Liver (tissue), 10 donors: ENCODE measurements around the gene CRTAP. TPM values are rescaled to one million over a fixed set of nuclear protein-coding genes. Genes with fewer than 3 reads are reported as not detected.

Source experiments
- DNase-seq: peaks from one replicate; pipeline ENCODE4 v3.0.0-alpha.2; 2017; ENCODE audit warnings: low spot score
- H3K27ac ChIP-seq, 2 donors: one replicate each; pipeline ENCODE4 v1.7.0; 2013; ENCODE audit warnings: inconsistent platforms in 2 of 2, low read length in 2 of 2, control low read depth in 1 of 2, low read depth in 1 of 2, mild to moderate bottlenecking in 1 of 2
- H3K27me3 ChIP-seq, 4 donors: one replicate each; pipeline versions ENCODE4 v1.6.1 to v1.7.0; 2013; ENCODE audit warnings: low read length in 3 of 4, inconsistent platforms in 1 of 4, mild to moderate bottlenecking in 1 of 4, moderate library complexity in 1 of 4; ENCODE audit not compliant: control insufficient read depth in 4 of 4, insufficient read depth in 4 of 4
- H3K36me3 ChIP-seq, 4 donors: one replicate each; pipeline versions ENCODE4 v1.6.1 to v1.7.0; 2013; ENCODE audit warnings: low read length in 3 of 4, mild to moderate bottlenecking in 3 of 4, low read depth in 1 of 4, moderate library complexity in 1 of 4; ENCODE audit not compliant: control insufficient read depth in 4 of 4, insufficient read depth in 3 of 4
- H3K4me1 ChIP-seq, 4 donors: one replicate each; pipeline versions ENCODE4 v1.6.1 to v1.7.0; 2013; ENCODE audit warnings: low read length in 3 of 4, mild to moderate bottlenecking in 3 of 4, moderate library complexity in 1 of 4; ENCODE audit not compliant: control insufficient read depth in 4 of 4, insufficient read depth in 4 of 4
- H3K4me3 ChIP-seq, 3 donors: one replicate each; pipeline versions ENCODE4 v1.6.1 to v1.7.0; 2013; ENCODE audit warnings: low read length in 3 of 3, control low read depth in 1 of 3, low read depth in 1 of 3, mild to moderate bottlenecking in 1 of 3
- H3K9ac ChIP-seq, 2 donors: one replicate each; pipeline ENCODE4 v1.7.0; 2013; ENCODE audit warnings: low read length in 2 of 2, mild to moderate bottlenecking in 2 of 2, moderate library complexity in 2 of 2, control low read depth in 1 of 2, low read depth in 1 of 2
- H3K9me3 ChIP-seq, 4 donors: one replicate each; pipeline versions ENCODE4 v1.6.1 to v1.7.0; 2013; ENCODE audit warnings: low read length in 3 of 4; ENCODE audit not compliant: control insufficient read depth in 4 of 4
- EGR1 ChIP-seq, 2 donors: IDR thresholded peaks; 2 replicates each; pipeline ENCODE4 v1.6.1; 2016 to 2018; ENCODE audit warnings: antibody characterized with exemption in 2 of 2, low read depth in 2 of 2
- FOXA1 ChIP-seq: IDR thresholded peaks from 2 replicates; pipeline ENCODE4 v1.6.1; 2016; ENCODE audit warnings: antibody characterized with exemption
- FOXA2 ChIP-seq: IDR thresholded peaks from 2 replicates; pipeline ENCODE4 v1.6.1; 2016; ENCODE audit warnings: antibody characterized with exemption
- HNF4A ChIP-seq, 2 donors: conservative IDR thresholded peaks; 2 replicates each; pipeline ENCODE4 v1.6.1; 2016; ENCODE audit warnings: antibody characterized with exemption in 2 of 2, mild to moderate bottlenecking in 2 of 2
- RAD21 ChIP-seq, 2 donors: IDR thresholded peaks; 2 replicates each; pipeline ENCODE4 v1.6.1; 2016; ENCODE audit warnings: antibody characterized with exemption in 2 of 2, mild to moderate bottlenecking in 2 of 2
- TAF1 ChIP-seq: conservative IDR thresholded peaks from 2 replicates; pipeline ENCODE4 v1.6.1; 2016; ENCODE audit warnings: antibody characterized with exemption, mild to moderate bottlenecking
- YY1 ChIP-seq: IDR thresholded peaks from 2 replicates; pipeline ENCODE4 v1.6.1; 2016; ENCODE audit warnings: antibody characterized with exemption, mild to moderate bottlenecking
- WGBS: extraction: QIAGEN DNeasy Blood & Tissue Kit; methylation state at CpG from one replicate; pipeline ENCODE4 v1.1.7; 2013; 5-methylcytosine and 5-hydroxymethylcytosine counted together
- polyA plus RNA-seq, 2 donors: library from polyadenylated mRNA; stranded (reverse) in 1 of 2; unstranded in 1 of 2; fragments of 200-250 nt in 1 of 2; fragments of >200 nt in 1 of 2; fragmentation: Nextera tagmentation in 1 of 2; extraction: Ambion mirVana in 1 of 2; gene quantifications; one replicate each; pipeline versions ENCODE4 v1.2.1 to v1.2.3, GENCODE V29; 2013 to 2015
- small RNA-seq: library from RNA; depleted of rRNA; stranded (forward); fragments of <200 nt; gene quantifications from one replicate; pipeline ENCODE3, GENCODE V24; 2014
- total RNA-seq, 2 donors: library from RNA; depleted of rRNA; stranded (reverse); fragments of >200 nt; gene quantifications; one replicate each; pipeline ENCODE4 v1.2.3, GENCODE V29; 2014
- TF ChIP-seq, protein P1 (sequence below): IDR thresholded peaks from 2 replicates; pipeline ENCODE4 v1.6.1; 2016; ENCODE audit warnings: antibody characterized with exemption
- TF ChIP-seq, protein P2 (sequence below): IDR thresholded peaks from 2 replicates; pipeline ENCODE4 v1.6.1; 2016; ENCODE audit warnings: antibody characterized with exemption
- TF ChIP-seq, protein P3 (sequence below): IDR thresholded peaks from 2 replicates; pipeline ENCODE4 v1.6.1; 2016; ENCODE audit warnings: antibody characterized with exemption
- donor health status: healthy.
- donor health status: healthy.
- donor health status: healthy.
- donor health status: healthy.
- donor health status: healthy.

Gene CRTAP
- total and polyA plus RNA-seq, 4 donors: 26.5 to 47.6 (median 38.5) TPM

GRCh38 chr3:33194303-33194702 is 80.5 kb downstream of the CRTAP start:
- no peak overlapping the region for H3K4me3 ChIP-seq
- H3K9ac ChIP-seq: no peak overlapping the region
- H3K4me1 ChIP-seq: no peaks in the 10 kb centered on the region
- no peaks in the 10 kb centered on the region for H3K27me3 ChIP-seq
- H3K27ac ChIP-seq: no peak overlapping the region
- no peaks in the 10 kb centered on the region for H3K9me3 ChIP-seq
- no peaks in the 10 kb centered on the region for H3K36me3 ChIP-seq
- TF ChIP-seq FOXA2 (no peak), EGR1 (IDR thresholded peaks at IDR 0.05; ENCODE audit: low read depth in 2 of 2) (no peak), TAF1 (no peak), YY1 (no peak), HNF4A (conservative IDR thresholded peaks at IDR 0.05) (no peak), RAD21 (IDR thresholded peaks at IDR 0.05) (no peak), FOXA1 (no peak)
- TF ChIP-seq, protein P1, sequence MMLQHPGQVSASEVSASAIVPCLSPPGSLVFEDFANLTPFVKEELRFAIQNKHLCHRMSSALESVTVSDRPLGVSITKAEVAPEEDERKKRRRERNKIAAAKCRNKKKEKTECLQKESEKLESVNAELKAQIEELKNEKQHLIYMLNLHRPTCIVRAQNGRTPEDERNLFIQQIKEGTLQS: no peak
- TF ChIP-seq, protein P2, sequence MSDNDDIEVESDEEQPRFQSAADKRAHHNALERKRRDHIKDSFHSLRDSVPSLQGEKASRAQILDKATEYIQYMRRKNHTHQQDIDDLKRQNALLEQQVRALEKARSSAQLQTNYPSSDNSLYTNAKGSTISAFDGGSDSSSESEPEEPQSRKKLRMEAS: no peak
- TF ChIP-seq, protein P3, sequence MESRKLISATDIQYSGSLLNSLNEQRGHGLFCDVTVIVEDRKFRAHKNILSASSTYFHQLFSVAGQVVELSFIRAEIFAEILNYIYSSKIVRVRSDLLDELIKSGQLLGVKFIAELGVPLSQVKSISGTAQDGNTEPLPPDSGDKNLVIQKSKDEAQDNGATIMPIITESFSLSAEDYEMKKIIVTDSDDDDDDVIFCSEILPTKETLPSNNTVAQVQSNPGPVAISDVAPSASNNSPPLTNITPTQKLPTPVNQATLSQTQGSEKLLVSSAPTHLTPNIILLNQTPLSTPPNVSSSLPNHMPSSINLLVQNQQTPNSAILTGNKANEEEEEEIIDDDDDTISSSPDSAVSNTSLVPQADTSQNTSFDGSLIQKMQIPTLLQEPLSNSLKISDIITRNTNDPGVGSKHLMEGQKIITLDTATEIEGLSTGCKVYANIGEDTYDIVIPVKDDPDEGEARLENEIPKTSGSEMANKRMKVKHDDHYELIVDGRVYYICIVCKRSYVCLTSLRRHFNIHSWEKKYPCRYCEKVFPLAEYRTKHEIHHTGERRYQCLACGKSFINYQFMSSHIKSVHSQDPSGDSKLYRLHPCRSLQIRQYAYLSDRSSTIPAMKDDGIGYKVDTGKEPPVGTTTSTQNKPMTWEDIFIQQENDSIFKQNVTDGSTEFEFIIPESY: no peak
- WGBS: 73% methylated on average over 1 of the region's 1 CpG
- DNase-seq: no peak

DNA sequence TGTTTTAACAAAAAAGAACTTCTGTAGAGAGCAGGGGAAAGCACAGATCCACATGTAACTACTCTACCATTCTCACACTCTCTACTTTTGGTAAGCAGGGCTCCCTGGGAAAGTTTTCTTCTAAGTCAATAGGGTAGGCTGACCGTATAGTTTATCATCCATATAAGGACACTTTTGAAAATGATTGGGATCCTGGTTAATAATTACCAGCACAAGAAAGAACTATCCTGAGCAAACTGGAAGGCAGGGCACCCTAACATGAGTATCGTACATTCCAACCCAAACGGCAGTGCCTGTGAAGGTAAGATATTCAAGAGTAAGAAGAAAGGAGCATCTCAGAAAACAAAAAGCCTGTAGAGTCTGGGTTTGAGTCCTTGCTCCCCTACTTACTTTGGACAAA is 82.7 kb downstream of the CRTAP start:
- Histone ChIP-seq H3K36me3 (no peaks in the 10 kb centered on the region), H3K27ac (no peak overlapping the region), H3K9me3 (peaks cover 0 to 2% (median 0%) of the 10 kb centered on the region in 4 donors), H3K27me3 (no peaks in the 10 kb centered on the region), H3K4me1 (no peaks in the 10 kb centered on the region), H3K9ac (no peak overlapping the region), H3K4me3 (no peak overlapping the region)
- no peak for DNase-seq
- WGBS: 33% methylated on average over 3 of the region's 3 CpGs
- TF ChIP-seq, protein P3: no peak
- TF ChIP-seq HNF4A (conservative IDR thresholded peaks at IDR 0.05): no peak

Small RNA genes within 50 kb of the gene (small RNA-seq; reads per million reads assigned to genes)
- not detected for gene AC123900.1
- not detected for gene RN7SL296P
- not detected for gene SUMO2P10

Other genes starting within 250 kb of the CRTAP start
- gene CCR4, start 162.4 kb upstream of the CRTAP start, total RNA-seq: 1 to 10 TPM in 1 of 2 donors, under 1 TPM in 1; 0.25 to 1.0 TPM
- gene CCR4, start 162.4 kb upstream of the CRTAP start, polyA plus RNA-seq: under 1 TPM; 0.07 to 0.08 TPM
- gene GLB1, start 16.9 kb upstream of the CRTAP start, total RNA-seq: 10 to 100 TPM; 33.8 to 39.8 TPM
- 10 to 100 TPM; 21.6 to 36.8 TPM for gene GLB1, start 16.9 kb upstream of the CRTAP start, polyA plus RNA-seq
- gene TMPPE, start 16.9 kb upstream of the CRTAP start, total RNA-seq: 10 to 100 TPM in 1 of 2 donors, 1 to 10 TPM in 1; 6.8 to 10.2 TPM
- gene TMPPE, start 16.9 kb upstream of the CRTAP start, polyA plus RNA-seq: under 1 TPM; 0.51 to 0.56 TPM
- gene SUSD5, start 104.8 kb downstream of the CRTAP start, total RNA-seq: under 1 TPM; 0.17 to 0.19 TPM
- gene SUSD5, start 104.8 kb downstream of the CRTAP start, polyA plus RNA-seq: under 1 TPM; 0.08 to 0.21 TPM
- 1 to 10 TPM; 1.0 to 1.3 TPM for gene FBXL2, start 163.4 kb downstream of the CRTAP start, total RNA-seq
- gene FBXL2, start 163.4 kb downstream of the CRTAP start, polyA plus RNA-seq: under 1 TPM; 0.24 to 0.60 TPM